Activated T-helper 17 cell treated with anti-CD3 and anti-CD28 coated beads, Interleukin-2, amount 50 U/mL, for 72 hours (primary cell): ENCODE measurements around the gene GKN1. TPM values are rescaled to one million over a fixed set of nuclear protein-coding genes. Genes with fewer than 3 reads are reported as not detected.

Experiments
- ATAC-seq: fragments of 150-1000 bp; cut with Tn5 transposase; replicated peaks from 2 replicates; pipeline ENCODE4 v1.10.0; 2021; ENCODE audit warnings: mild to moderate bottlenecking, moderate library complexity
- H3K27ac Mint-ChIP-seq: one replicate; pipeline ENCODE4 v1.8.0; 2022; ENCODE audit warnings: mixed read lengths
- H3K27me3 Mint-ChIP-seq: one replicate; pipeline ENCODE4 v1.8.0; 2022; ENCODE audit warnings: mixed read lengths
- H3K36me3 Mint-ChIP-seq: one replicate; pipeline ENCODE4 v1.8.0; 2022; ENCODE audit warnings: low read depth, mild to moderate bottlenecking, mixed read lengths
- H3K4me1 Mint-ChIP-seq: one replicate; pipeline ENCODE4 v1.8.0; 2022; ENCODE audit warnings: mixed read lengths
- H3K4me3 Mint-ChIP-seq: one replicate; pipeline ENCODE4 v1.8.0; 2022; ENCODE audit warnings: mild to moderate bottlenecking, mixed read lengths
- H3K9me3 Mint-ChIP-seq: one replicate; pipeline ENCODE4 v1.8.0; 2022; ENCODE audit warnings: mixed read lengths
- total RNA-seq, 2 donors: library from RNA; stranded (reverse); gene quantifications; one replicate each; pipeline ENCODE4 v1.2.3, GENCODE V29; 2022

Gene GKN1
- total RNA-seq, 2 donors from 2014 or later, result not detected

DNA sequence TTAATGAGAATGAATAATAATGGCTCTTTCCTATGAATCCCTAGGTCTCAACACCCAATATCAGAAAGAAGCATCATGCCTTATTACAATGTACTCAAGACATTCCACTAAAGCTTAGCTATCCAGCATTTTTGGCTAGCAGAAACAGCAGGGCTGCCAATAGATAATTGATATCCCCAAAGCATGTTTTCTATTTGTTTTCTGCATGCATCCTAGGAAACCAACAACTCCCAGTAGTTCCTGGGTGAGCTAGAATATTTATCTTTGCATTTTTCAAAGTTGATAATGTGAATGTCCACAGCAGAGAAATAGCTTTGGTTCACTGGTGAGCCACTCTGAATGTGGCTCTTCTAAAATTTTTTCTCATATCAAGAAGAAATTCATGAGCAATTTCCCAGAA, 32.7 kb downstream of the GKN1 start:
- no peak overlapping the region for H3K27ac Mint-ChIP-seq
- H3K9me3 Mint-ChIP-seq, result peaks cover 9% of the 10 kb centered on the region
- no peaks in the 10 kb centered on the region for H3K36me3 Mint-ChIP-seq
- no peaks in the 10 kb centered on the region for H3K4me1 Mint-ChIP-seq
- H3K27me3 Mint-ChIP-seq, result peaks cover 29% of the 10 kb centered on the region
- no peak for ATAC-seq
- no peak overlapping the region for H3K4me3 Mint-ChIP-seq

DNA sequence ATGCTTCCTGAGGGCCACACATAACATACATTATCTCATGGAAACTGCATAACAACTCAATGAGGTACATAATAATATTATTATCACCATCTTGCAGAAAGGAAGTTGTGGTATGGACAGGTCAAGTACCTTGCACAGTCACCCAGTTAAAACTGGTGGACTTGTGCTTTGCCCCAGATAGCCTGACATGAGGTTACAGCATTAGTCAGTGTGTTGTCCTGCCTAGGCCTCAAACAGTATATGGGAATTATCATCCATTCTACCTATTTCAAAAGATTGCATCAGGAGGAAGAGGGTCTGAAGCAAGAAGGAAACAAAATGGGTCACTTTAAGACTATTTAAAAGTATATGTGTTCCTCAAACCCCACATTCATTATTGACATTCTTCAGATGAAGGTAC, 33.2 kb downstream of the GKN1 start:
- no peaks in the 10 kb centered on the region for H3K36me3 Mint-ChIP-seq
- no peak for ATAC-seq
- H3K27me3 Mint-ChIP-seq, result peaks cover 29% of the 10 kb centered on the region
- H3K4me3 Mint-ChIP-seq, result no peak overlapping the region
- no peak overlapping the region for H3K27ac Mint-ChIP-seq
- H3K4me1 Mint-ChIP-seq, result peaks cover 2% of the 10 kb centered on the region
- peaks cover 6% of the 10 kb centered on the region for H3K9me3 Mint-ChIP-seq

DNA sequence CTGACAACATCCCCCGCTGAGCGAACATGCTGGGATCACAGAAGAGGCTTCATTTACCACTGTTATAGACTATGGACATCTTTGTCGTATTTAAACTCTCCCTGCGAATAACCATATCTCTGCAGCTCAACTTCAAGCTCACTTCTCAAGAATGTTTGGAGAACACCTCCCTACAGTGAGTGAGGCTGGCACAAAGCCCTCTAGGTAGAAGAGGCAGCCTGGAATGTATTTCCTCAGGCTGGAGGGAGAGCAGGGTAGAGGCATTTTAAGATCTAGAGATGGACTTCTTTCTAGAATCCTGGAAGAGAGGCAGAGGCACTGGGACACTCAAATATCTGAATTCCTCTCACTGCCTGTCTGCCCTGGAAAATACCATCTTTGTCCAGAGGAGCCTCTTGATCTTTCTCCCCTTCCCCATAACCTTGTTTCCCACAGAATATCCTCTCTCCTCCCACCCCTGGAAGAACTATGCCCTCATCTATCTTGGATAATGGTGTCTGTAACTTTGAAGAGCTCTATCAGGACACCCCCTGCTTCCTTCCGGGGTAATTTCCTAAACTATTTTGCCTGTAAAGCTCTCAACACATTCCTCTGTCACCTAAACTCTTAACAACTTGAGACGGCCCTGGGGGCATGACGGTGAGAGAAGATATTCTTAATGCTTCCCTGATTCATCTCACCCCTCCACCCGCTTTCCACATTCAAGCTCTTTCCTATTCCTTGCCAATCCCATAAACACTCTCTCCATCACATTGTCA, 36.2 kb downstream of the GKN1 start:
- peaks cover 37% of the 10 kb centered on the region for H3K27me3 Mint-ChIP-seq
- no peak for ATAC-seq
- H3K36me3 Mint-ChIP-seq, result no peaks in the 10 kb centered on the region
- H3K4me3 Mint-ChIP-seq, result no peak overlapping the region
- H3K27ac Mint-ChIP-seq, result no peak overlapping the region
- H3K9me3 Mint-ChIP-seq, result no peaks in the 10 kb centered on the region
- H3K4me1 Mint-ChIP-seq, result peaks cover 11% of the 10 kb centered on the region

DNA sequence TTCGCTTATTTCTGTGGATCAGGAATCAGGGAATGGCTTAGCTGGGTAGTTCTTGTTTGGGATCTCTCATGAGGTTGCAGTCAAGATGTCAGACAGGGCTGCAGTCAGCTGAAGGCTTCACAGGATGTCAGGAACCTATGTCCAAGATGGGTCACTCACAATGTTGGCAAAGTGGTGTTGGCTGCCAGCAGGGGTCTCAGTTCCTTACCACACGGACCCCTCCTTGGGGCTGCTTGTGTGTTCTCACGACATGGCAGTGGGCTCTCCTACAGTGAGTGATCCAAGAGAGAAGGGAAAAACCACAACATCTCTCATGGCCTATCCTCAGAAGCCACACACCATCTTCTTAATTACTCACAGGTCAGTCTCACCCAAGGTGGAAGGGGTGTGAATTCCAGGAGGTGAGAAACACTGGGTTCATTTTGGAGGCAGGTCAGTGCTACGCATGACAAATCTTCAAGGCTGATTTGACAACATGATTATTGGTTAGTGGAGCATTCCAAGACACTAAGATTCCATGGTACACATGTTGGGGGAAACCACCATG, 37.2 kb downstream of the GKN1 start:
- H3K27me3 Mint-ChIP-seq, result peaks cover 34% of the 10 kb centered on the region
- H3K27ac Mint-ChIP-seq, result no peak overlapping the region
- H3K9me3 Mint-ChIP-seq, result no peaks in the 10 kb centered on the region
- H3K4me3 Mint-ChIP-seq, result no peak overlapping the region
- H3K36me3 Mint-ChIP-seq, result no peaks in the 10 kb centered on the region
- H3K4me1 Mint-ChIP-seq, result peaks cover 11% of the 10 kb centered on the region
- ATAC-seq, result peak; percentile 34

DNA sequence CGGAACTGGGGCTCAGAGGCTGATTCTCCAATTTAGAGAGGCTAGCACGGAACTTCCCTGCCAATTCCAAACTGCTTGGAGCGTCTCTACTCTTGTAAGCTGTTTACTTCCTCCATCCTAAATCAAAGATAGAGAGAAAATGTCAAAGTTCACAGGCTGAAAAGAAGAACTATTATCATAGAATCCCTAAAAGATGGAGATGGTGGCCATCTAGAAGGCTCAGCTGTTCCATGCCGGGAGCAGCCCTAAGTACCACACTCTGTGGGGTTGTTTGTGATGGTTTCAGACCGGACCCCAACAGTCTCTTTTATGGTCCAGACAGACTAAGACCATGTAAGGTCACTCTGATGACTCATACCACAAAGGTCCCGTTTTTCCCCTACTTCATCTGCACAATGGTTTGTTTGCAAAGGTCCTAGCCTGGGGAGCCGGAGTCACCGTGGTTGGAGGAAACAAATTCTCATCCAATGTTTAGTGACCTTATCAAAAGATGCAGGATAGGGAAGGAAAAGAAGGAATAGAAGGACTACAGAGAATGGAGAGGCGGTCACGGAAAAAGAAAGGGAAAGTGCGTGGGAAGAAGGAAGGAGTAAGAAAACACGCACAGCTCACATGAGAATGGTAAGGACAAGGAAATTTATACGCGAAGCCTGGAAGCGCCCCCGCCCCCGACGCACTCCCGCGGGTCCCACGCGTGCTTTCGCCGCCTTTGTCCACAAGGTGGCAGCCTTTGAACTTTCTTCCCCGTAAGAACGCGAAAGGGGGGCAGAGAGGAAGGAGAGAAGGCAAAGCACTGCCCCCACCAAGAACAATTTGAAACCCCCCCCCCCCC, 38.1 kb downstream of the GKN1 start:
- Mint-ChIP-seq H3K36me3 (no peaks in the 10 kb centered on the region), H3K4me3 (peak overlapping the region; percentile 78), H3K9me3 (no peaks in the 10 kb centered on the region), H3K27me3 (peaks cover 42% of the 10 kb centered on the region), H3K4me1 (peaks cover 11% of the 10 kb centered on the region), H3K27ac (peak overlapping the region; percentile 29)
- peak; percentile 34 for ATAC-seq

DNA sequence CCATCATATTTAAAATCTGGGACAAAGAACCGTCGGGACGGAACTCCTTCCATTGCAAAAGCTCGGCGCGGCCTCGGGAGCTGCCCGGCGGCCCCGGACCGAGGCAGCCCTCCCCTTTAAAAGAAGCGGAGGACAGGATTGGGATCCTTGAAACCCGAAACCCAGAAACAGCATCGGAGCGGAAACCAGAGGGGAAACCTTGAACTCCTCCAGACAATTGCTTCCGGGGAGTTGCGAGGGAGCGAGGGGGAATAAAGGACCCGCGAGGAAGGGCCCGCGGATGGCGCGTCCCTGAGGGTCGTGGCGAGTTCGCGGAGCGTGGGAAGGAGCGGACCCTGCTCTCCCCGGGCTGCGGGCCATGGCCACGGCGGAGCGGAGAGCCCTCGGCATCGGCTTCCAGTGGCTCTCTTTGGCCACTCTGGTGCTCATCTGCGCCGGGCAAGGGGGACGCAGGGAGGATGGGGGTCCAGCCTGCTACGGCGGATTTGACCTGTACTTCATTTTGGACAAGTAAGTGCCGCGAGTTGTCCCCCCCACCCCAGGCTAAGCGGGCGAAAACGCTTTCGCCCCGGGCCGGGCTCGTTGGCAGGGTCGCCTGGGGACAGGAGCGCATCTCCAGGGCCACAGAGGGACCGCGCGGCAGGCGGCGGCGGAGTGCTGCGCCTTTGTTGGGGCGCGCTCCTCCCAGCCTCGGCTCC, 38.9 kb downstream of the GKN1 start, which contains the start of gene ANTXR1:
ANTXR1 (plus strand) TSS at position 38 of the 698 bp plus-strand sequence; CDS start at position 359, 321 bp downstream.
- ATAC-seq, result peak; percentile 52
- peaks cover 11% of the 10 kb centered on the region for H3K4me1 Mint-ChIP-seq
- no peaks in the 10 kb centered on the region for H3K36me3 Mint-ChIP-seq
- no peaks in the 10 kb centered on the region for H3K9me3 Mint-ChIP-seq
- H3K27me3 Mint-ChIP-seq, result peaks cover 50% of the 10 kb centered on the region
- peak within 1 kb of the TSS; percentile 78 for H3K4me3 Mint-ChIP-seq
- peak within 1 kb of the TSS; percentile 29 for H3K27ac Mint-ChIP-seq

DNA sequence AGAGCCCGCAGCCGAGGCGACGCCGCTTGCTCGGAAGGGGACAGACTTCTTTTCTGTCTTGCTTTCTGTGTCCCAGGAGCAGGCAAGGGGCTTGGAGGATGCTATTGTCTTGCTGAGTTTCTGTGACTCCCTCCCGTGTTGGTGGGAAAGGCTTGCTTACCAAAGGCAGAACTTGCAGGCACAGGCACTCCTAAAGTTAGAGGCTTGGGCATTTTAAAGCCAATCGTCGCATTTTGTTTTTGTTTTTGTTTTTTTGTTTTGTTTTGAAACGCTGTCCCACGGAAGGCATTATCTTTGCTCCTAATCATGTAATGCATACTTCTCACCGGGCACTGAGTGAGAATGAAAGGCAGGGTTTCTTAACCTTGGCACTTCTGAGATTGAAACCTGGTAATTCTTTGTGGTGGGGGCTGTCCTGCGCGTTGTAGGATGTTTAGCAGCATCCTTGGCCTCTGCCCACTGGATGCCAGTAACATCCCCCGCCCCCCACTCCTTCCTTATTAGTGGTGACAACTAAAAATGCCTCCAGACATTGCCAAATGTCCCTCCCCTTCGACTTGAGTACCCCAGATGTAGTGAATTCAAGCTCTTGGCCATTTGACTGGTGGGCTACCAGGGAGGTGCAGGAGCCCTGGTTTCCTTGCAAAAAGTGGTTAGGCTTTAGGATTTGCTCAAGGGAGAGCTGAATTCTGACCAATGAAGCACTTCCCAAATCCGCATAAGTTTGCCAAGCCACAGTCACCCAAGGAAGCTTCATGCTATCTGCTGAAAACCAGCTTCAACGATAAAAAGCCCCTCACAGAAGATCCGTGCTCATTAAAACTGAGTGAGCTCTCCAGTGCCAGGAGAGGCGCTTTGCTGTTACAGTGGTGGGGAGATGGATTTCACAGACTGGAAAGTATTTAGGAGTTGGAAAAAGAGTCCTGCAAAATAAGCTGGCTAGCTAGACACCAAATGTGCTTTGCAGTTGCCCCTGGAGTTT, 39.7 kb downstream of the GKN1 start:
- Mint-ChIP-seq H3K4me1 (peaks cover 11% of the 10 kb centered on the region), H3K27ac (no peak overlapping the region), H3K4me3 (peak overlapping the region; percentile 78), H3K9me3 (no peaks in the 10 kb centered on the region), H3K27me3 (peaks cover 56% of the 10 kb centered on the region), H3K36me3 (no peaks in the 10 kb centered on the region)
- ATAC-seq, result peak; percentile 60

DNA sequence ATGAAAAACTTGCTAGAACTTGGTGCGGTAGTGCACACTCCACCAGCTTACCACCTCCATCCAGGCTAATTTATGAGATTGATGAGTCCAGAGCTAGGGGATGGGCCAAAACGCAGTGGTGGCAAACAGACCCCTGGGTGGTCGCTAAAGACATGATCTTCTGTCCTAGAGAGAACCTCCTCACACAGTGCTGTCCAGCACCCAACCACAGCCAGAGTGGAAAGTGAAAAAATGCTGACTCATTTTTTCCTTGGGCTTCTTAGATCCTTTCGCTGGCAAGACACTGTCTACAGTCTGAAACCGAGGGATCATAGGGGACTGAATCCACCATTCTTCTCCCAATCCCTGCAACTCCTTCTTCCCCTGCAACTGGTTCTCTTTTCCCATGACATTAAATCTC, 42.6 kb downstream of the GKN1 start:
- Mint-ChIP-seq H3K4me3 (no peak overlapping the region), H3K27ac (no peak overlapping the region), H3K36me3 (no peaks in the 10 kb centered on the region), H3K9me3 (no peaks in the 10 kb centered on the region), H3K27me3 (peaks cover 62% of the 10 kb centered on the region), H3K4me1 (peaks cover 11% of the 10 kb centered on the region)
- no peak for ATAC-seq

DNA sequence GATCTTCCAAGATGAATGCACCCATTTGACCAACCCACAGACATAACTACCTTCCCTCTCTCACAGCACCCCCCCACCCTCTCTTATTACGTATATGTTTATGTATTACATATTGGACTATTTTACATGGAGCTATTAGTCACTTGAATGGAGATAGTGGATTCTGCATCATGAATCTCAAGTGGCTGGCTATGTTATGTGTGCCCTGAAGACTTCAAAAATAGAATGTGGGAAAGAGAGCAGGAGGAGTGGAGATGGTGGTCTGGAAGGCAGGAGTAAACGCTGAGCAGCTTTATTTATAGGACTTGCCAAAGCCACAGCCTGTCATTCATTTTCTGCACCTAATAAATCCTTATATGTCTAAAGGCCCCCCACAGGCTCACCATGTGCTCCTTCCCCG, 43.4 kb downstream of the GKN1 start:
- Mint-ChIP-seq H3K4me3 (no peak overlapping the region), H3K27ac (no peak overlapping the region), H3K27me3 (peaks cover 56% of the 10 kb centered on the region), H3K9me3 (no peaks in the 10 kb centered on the region), H3K4me1 (peaks cover 6% of the 10 kb centered on the region), H3K36me3 (no peaks in the 10 kb centered on the region)
- ATAC-seq, result no peak

DNA sequence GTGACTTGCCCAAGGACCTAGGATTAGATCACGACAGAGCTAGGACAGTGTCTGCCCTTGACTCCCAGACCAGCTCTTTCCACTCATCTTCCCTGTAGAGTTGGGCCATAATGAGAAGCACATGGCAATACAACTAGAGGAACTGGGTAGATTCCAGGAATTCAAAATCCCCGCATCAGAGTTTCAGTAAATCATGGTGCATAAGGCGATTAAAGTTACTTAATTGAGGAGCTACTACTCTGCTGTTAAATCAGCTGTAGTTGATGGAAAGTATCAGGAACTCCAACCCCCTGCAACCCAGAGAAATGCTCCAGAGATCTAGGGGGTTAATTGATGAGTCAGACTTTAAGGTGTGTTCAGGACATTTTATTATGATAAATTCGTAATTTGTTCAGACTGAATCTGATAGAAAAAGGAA, 44.3 kb downstream of the GKN1 start:
- Mint-ChIP-seq H3K27me3 (peaks cover 55% of the 10 kb centered on the region), H3K9me3 (no peaks in the 10 kb centered on the region), H3K4me1 (peaks cover 5% of the 10 kb centered on the region)

DNA sequence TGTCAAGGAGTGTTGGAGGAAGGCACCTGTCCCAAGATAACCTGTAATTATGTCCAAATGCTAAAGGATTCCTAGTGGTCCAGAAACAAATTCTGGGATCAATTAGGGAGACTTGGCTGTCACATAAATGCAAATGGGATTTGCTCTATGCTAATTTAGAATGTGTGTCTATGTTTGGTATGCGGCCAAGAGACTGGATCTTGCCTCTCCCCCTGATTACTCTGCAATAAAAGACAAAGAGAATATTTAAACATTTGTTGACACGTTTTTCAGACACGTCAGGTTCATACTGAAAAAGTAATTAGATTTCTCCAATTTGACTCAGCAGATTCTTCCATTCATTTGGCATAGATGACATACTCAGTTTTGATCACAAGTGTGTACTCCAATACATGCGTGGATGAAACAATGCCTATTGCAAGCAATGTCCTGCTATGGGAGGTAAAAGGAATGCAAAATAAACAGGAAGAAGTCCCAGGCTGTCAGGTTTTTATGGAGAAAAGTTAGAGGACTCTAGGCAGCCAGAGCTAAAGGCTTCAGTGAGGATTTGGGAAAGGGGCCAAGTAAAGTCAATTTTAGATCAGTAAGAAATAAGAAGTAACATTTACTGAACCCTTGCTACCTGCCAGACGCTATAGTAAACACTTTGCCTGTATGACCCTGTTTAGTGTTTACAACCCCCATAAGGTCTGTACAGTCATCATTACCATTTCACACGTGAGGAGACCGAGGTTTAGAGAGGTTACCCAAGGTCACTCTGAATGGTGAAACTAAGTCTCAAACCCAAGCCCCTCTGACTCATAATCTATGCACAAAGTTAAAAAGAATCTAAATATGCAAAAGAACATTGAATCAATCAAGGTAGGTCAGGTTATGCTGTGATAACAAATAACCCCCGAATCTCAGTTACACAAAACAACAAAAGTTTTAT, 46.3 kb downstream of the GKN1 start:
- H3K4me1 Mint-ChIP-seq, result no peaks in the 10 kb centered on the region
- no peaks in the 10 kb centered on the region for H3K9me3 Mint-ChIP-seq
- no peak overlapping the region for H3K4me3 Mint-ChIP-seq
- ATAC-seq, result no peak
- no peaks in the 10 kb centered on the region for H3K36me3 Mint-ChIP-seq
- H3K27ac Mint-ChIP-seq, result no peak overlapping the region
- H3K27me3 Mint-ChIP-seq, result peaks cover 41% of the 10 kb centered on the region

More for the DNA sequence above, 44.3 kb downstream of the GKN1 start:
- Mint-ChIP-seq H3K36me3 (no peaks in the 10 kb centered on the region), H3K4me3 (no peak overlapping the region), H3K27ac (no peak overlapping the region)
- ATAC-seq, result no peak

DNA sequence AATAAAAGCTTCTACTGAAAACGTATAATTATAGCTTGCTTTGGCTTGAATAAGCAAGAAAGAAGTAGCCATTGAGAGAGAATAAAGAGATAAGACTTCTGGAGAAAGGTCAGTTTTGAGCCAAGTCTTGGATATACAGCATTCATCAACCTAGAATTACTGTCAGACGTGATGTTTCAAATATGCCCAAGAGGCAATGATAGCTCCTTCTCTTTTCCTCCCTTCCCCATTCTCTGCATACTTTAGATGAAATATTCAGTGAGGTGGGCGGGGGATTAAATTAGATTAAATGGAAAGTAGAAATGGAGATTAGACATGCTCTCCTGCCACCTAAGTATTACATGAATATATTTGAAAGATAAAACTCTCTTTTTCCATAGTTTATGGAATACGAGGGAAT, 47.3 kb downstream of the GKN1 start:
- Mint-ChIP-seq H3K36me3 (no peaks in the 10 kb centered on the region), H3K27me3 (peaks cover 45% of the 10 kb centered on the region), H3K9me3 (no peaks in the 10 kb centered on the region), H3K4me3 (no peak overlapping the region), H3K27ac (no peak overlapping the region), H3K4me1 (no peaks in the 10 kb centered on the region)
- no peak for ATAC-seq
